Hindlimb muscle (tissue), 1 donor: ENCODE data around the gene PSTPIP2. TPM values are rescaled to one million over a fixed set of nuclear protein-coding genes. Genes with fewer than 3 reads are reported as not detected.
"Not testable (repeated sequence)": the region's sequence is repeated elsewhere in the genome, so short reads cannot be mapped to it uniquely, and the experiment has no call there.

Experiments used
- DNase-seq: peaks from one replicate; pipeline ENCODE4 v3.0.0-alpha.2; 2013
- polyA plus RNA-seq: library from polyadenylated mRNA; unstranded; fragments of 120-200 nt; gene quantifications from one replicate; pipeline ENCODE4 v1.2.1, GENCODE V29; 2013; ENCODE audit not compliant: insufficient read length

Gene PSTPIP2
- polyA plus RNA-seq, 1 donor = 1.9 TPM

- no peak for DNase-seq
These were observed 2.5 kb downstream of the PSTPIP2 start for GRCh38 chr18:46069524-46069923.

GRCh38 chr18:46068763-46069162, 3.3 kb downstream of the PSTPIP2 start:
- DNase-seq = no peak

GRCh38 chr18:46067438-46068007, 4.5 kb downstream of the PSTPIP2 start:
- no peak for DNase-seq

- DNase-seq = no peak
These were observed 9.3 kb downstream of the PSTPIP2 start for GRCh38 chr18:46062781-46063180.

GRCh38 chr18:46061796-46062195, 10.3 kb downstream of the PSTPIP2 start:
- DNase-seq = no peak

- DNase-seq = no peak
These were observed 10.7 kb downstream of the PSTPIP2 start for GRCh38 chr18:46061387-46061786.

- no peak for DNase-seq
These were observed 11.7 kb downstream of the PSTPIP2 start for GRCh38 chr18:46060359-46060841.

GRCh38 chr18:46055838-46056230, 16.2 kb downstream of the PSTPIP2 start:
- no peak for DNase-seq

GRCh38 chr18:46054956-46055837, 16.9 kb downstream of the PSTPIP2 start:
- DNase-seq = no peak

- DNase-seq = no peak
These were observed 18.5 kb downstream of the PSTPIP2 start for GRCh38 chr18:46053368-46054095.

GRCh38 chr18:46051731-46052461, 20.2 kb downstream of the PSTPIP2 start:
- DNase-seq = no peak

- no peak for DNase-seq
These were observed 21.8 kb downstream of the PSTPIP2 start for GRCh38 chr18:46050268-46050667.

- no peak for DNase-seq
These were observed 23.4 kb downstream of the PSTPIP2 start for GRCh38 chr18:46048641-46049040.

- not testable (repeated sequence) for DNase-seq
These were observed 24.7 kb downstream of the PSTPIP2 start for GRCh38 chr18:46047369-46047768.

- DNase-seq = no peak
These were observed 25.4 kb downstream of the PSTPIP2 start for GRCh38 chr18:46046688-46047087.

- DNase-seq = no peak
These were observed 25.9 kb downstream of the PSTPIP2 start for GRCh38 chr18:46046126-46046525.

GRCh38 chr18:46042571-46043123, 29.4 kb downstream of the PSTPIP2 start:
- no peak for DNase-seq

- DNase-seq = no peak
These were observed 31.3 kb downstream of the PSTPIP2 start for GRCh38 chr18:46040747-46041104.

- DNase-seq = no peak
These were observed 31.9 kb downstream of the PSTPIP2 start for GRCh38 chr18:46040033-46040746.

GRCh38 chr18:46037512-46038305, 34.4 kb downstream of the PSTPIP2 start:
- no peak for DNase-seq
